AG04449 (cell line): ENCODE measurements around the gene ZBTB43.

Source experiments
- CTCF ChIA-PET: fragments of 350-600 bp; formaldehyde crosslinking; extraction: SDS; loops from one replicate; lab custom pipeline; 2021; ENCODE audit warnings: antibody characterized with exemption; lab: Yijun Ruan, JAX
- POLR2A ChIA-PET: fragments of 400-600, 350-600 bp; formaldehyde crosslinking; extraction: SDS; loops from one replicate; lab custom pipeline; 2020; ENCODE audit warnings: antibody characterized with exemption, inconsistent platforms; lab: Yijun Ruan, JAX
- DNase-seq: peaks from one replicate; pipeline ENCODE4 v3.0.0-alpha.2; 2010; ENCODE audit warnings: low read depth, low spot score
- H3K4me3 ChIP-seq: 2 replicates; pipeline ENCODE4 v1.5.1; 2011; ENCODE audit warnings: low read depth, mild to moderate bottlenecking, control low read depth, low read length
- TF ChIP-seq, protein P1 (sequence below): IDR thresholded peaks from one replicate; pipeline ENCODE4 v1.5.1; 2011; ENCODE audit warnings: mild to moderate bottlenecking, moderate library complexity, low read length, control low read depth, inconsistent platforms; ENCODE audit not compliant: insufficient read depth; ENCODE audit errors: missing control alignments

The ZBTB43 gene

DNA sequence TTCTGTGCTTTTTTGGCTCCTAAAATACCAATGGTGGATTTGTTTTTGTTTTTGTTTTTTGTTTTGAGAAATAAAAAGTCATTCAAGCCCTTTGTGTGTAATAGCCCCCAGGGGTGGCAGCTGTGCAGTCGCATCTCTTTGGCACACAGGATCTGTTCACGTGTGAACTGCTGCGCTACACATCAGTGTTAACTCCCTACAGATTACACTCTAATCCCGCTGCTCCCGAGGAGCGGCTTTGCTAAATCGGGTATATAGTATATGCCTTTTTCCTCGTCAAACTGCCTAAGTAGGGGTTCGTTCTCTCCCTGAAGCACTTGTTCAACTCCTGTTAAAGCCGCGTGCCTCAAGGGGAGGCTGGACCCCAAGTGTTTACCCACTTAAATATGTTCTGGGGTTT is 77.9 kb downstream of the ZBTB43 start:
- ChIA-PET POLR2A (no interaction called here), CTCF (no interaction called here)

DNA sequence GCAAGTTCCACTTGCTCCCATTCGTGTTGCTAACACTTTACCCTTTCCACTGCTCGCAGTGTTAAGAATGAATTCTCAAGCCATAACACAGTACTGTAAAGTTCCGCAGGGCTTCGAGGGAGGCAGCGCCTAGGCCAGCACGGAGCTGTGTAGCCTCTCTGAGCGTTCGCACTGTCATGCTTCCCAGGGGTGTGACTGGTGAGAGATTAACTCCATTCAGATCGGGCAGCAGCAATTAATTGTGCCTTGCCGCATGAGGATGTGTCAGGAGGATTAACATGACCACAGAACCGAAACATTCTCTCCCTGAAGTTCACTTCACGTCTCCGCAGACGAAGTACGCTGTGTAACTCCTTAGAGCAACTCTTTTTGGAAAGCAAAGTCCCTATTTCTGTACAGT is 78.8 kb downstream of the ZBTB43 start:
- no peak for DNase-seq
- TF ChIP-seq, protein P1, sequence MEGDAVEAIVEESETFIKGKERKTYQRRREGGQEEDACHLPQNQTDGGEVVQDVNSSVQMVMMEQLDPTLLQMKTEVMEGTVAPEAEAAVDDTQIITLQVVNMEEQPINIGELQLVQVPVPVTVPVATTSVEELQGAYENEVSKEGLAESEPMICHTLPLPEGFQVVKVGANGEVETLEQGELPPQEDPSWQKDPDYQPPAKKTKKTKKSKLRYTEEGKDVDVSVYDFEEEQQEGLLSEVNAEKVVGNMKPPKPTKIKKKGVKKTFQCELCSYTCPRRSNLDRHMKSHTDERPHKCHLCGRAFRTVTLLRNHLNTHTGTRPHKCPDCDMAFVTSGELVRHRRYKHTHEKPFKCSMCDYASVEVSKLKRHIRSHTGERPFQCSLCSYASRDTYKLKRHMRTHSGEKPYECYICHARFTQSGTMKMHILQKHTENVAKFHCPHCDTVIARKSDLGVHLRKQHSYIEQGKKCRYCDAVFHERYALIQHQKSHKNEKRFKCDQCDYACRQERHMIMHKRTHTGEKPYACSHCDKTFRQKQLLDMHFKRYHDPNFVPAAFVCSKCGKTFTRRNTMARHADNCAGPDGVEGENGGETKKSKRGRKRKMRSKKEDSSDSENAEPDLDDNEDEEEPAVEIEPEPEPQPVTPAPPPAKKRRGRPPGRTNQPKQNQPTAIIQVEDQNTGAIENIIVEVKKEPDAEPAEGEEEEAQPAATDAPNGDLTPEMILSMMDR = no peak

More for the DNA sequence above, 77.9 kb downstream of the ZBTB43 start:
- no peak for DNase-seq
- TF ChIP-seq, protein P1 = no peak
- H3K4me3 ChIP-seq = no peak overlapping the region

DNA sequence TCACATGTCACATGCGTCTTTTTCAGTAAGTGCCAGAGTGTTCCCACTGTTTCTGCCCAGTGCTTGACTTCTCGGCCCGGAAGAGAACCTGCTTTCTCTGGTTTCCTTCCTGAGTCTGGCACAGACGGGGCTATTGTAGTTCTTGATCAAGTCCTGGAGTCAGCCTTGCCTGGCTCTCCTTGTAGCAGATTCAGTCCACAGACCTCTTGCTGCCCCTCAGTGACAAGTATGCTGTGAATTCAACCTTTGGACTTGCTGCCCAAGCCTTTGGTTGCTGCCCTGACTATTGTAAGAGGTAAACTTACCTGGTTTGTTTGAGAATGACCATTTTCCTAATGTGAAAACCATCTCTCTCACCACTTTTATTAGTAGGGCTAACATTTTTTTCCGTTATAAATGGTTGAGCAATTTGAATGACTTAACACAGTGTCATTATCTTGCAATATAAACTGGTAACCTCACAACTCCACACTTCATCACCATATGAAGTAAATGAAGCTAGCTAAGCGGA is 80.3 kb downstream of the ZBTB43 start:
- CTCF ChIA-PET = no interaction called here

More for the DNA sequence above, 78.8 kb downstream of the ZBTB43 start:
- CTCF ChIA-PET = no interaction called here
- no peak overlapping the region for H3K4me3 ChIP-seq
- POLR2A ChIA-PET = no interaction called here

DNA sequence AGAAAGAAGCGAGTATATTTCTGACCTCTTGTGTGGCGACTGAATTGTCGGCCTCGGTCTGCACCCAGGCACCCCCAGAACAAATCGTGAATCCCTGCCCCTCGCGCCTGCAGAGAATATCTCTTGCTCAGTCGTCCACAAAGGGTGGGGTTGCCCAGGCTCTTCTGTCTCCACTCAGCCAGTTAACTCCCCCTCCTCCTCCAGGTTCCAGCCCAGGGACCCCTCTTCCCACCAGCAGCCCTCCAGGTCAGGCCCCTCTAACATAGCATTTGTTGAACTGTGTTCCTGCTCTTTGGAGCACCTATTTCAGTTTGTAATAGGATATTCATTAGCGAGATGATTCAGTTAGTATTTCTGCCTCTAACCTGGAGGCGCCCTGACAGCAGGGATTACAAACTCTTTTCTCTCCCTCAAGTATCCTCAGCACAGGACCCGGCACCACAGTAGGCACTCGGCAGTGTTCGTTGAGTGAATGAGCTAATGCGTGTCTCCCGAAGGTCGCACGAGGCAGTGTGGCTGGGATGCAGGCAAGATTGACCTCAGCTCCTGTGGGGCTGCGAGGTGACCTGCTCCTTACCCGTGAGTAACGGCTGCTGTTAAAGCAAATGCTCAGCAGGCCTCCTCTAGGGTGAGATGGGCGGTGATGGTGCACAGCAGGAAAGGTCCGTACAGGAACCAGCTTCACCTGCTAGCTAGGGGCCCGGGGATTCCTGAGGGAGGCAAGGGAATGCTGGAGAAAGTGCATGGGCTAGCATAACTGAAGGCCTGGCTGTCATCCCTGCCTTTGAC is 81.4 kb downstream of the ZBTB43 start:
- no peak for DNase-seq
- H3K4me3 ChIP-seq = no peak overlapping the region
- ChIA-PET POLR2A (no interaction called here), CTCF (no interaction called here)
- TF ChIP-seq, protein P1 = no peak

More for the DNA sequence above, 80.3 kb downstream of the ZBTB43 start:
- TF ChIP-seq, protein P1 = no peak
- no peak for DNase-seq
- no peak overlapping the region for H3K4me3 ChIP-seq
- POLR2A ChIA-PET = no interaction called here

DNA sequence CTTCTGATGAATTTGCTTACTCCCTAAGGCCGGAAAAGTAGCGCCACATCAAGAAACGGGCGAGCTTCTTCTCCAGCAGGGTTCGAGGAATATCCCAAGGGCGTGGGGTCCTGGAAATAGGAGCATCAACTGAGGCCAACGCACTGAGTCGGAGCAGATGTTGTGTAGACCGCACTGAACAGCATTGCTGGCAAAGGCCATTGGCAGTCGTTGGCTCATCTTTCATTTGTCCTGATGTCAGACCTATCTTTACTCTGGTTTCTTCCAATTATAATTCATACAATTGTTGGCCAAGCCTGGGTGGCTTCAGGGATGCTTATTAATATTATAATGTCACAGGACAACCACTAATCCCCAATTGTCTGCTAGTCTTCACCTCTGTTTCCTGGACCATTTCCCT is 82.1 kb downstream of the ZBTB43 start:
- POLR2A ChIA-PET = no interaction called here
- TF ChIP-seq, protein P1 = no peak
- no peak overlapping the region for H3K4me3 ChIP-seq
- CTCF ChIA-PET = no interaction called here
- no peak for DNase-seq
